Stimulated activated effector memory CD8-positive, alpha-beta T cell treated with anti-CD3 and anti-CD28 coated beads, Interleukin-12 subunit alpha, Interleukin-12 subunit beta, amount 100 ng/mL, for 72 hours (primary cell): ENCODE results near the gene SCYL1.
A peak's percentile ranks its signal among the peaks of the same experiment; 100 is the strongest.

Source experiments
- ATAC-seq: fragments of 150-1000 bp; cut with Tn5 transposase; 2 replicates; pipeline ENCODE4 v1.10.0; 2021
- DNase-seq, 2 donors: peaks; one replicate each; pipeline ENCODE4 v3.0.0; 2021 to 2022; ENCODE audit warnings: low spot score in 2 of 2
- H3K27ac Mint-ChIP-seq: one replicate; pipeline ENCODE4 v1.8.0; 2022; ENCODE audit warnings: mild to moderate bottlenecking, mixed read lengths
- H3K36me3 Mint-ChIP-seq: one replicate; pipeline ENCODE4 v1.8.0; 2022; ENCODE audit warnings: mild to moderate bottlenecking, mixed read lengths
- H3K4me1 Mint-ChIP-seq: one replicate; pipeline ENCODE4 v1.8.0; 2022; ENCODE audit warnings: mixed read lengths
- H3K4me3 Mint-ChIP-seq: one replicate; pipeline ENCODE4 v1.8.0; 2022; ENCODE audit warnings: mild to moderate bottlenecking, mixed read lengths
- H3K9me3 Mint-ChIP-seq: one replicate; pipeline ENCODE4 v1.8.0; 2022; ENCODE audit warnings: mixed read lengths

SCYL1 gene

GRCh38 chr11:65572356-65573051 is 47.6 kb downstream of the SCYL1 start, which contains the start of gene FAM89B:
TSS of gene FAM89B (plus strand) at chr11:65572538. CDS start at chr11:65572670, 132 bp downstream.
- no peaks in the 10 kb centered on the region for H3K9me3 Mint-ChIP-seq
- H3K36me3 Mint-ChIP-seq = peaks cover 91% of the 10 kb centered on the region
- peak; percentile 5 for ATAC-seq
- peak; percentile 70 to 93 for DNase-seq
- H3K4me3 Mint-ChIP-seq = peak within 1 kb of the TSS; percentile 96
- H3K4me1 Mint-ChIP-seq = peaks cover 64% of the 10 kb centered on the region
- peak within 1 kb of the TSS; percentile 94 for H3K27ac Mint-ChIP-seq

GRCh38 chr11:65573391-65574079 is 48.7 kb downstream of the SCYL1 start:
- Mint-ChIP-seq H3K9me3 (no peaks in the 10 kb centered on the region), H3K4me3 (peak overlapping the region; percentile 96), H3K27ac (peak overlapping the region; percentile 94), H3K36me3 (peaks cover 94% of the 10 kb centered on the region), H3K4me1 (peaks cover 67% of the 10 kb centered on the region)
- DNase-seq = peak in 1 of 2 donors; percentile 72
- ATAC-seq = no peak

DNA sequence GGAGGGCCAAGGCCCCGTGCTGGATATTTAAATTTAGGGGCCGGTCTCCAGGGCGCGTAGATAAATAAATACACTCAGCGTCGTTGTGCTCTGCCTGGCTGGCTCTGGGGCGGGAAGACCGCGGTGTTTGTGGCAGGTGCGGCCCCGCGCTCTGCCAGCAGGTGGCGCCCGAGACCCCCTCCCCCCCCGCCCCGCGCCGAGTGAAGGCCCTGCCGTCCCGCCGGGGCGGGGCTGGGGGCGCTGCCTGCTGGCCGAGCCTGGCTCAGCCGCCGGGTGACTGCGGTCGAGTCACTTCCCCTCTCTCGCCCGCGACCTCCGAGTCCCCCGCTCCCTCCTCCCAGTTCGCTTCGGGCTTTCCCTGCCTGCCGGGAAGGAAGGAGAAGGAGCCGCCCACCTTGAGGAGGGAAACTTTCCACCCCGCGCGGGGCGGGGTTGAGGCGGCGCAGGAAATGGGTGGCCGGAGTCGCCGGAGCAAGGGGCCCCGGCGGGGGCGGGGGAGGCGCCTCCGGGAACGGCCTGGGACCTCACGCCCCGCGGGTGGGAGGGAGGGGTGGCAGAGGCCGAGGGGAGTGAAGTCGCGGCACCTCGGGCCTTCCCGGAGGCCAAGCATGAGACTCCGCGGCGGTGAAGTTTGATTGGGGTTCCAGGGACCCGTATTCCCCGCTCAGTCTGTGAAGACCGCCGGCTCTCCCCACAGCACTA is 49.4 kb downstream of the SCYL1 start:
- Mint-ChIP-seq H3K9me3 (no peaks in the 10 kb centered on the region), H3K27ac (peak overlapping the region; percentile 94), H3K4me1 (peaks cover 65% of the 10 kb centered on the region), H3K36me3 (peaks cover 94% of the 10 kb centered on the region), H3K4me3 (peak overlapping the region; percentile 96)
- peak; percentile 51 for ATAC-seq
- peak; percentile 91 to 99 for DNase-seq

DNA sequence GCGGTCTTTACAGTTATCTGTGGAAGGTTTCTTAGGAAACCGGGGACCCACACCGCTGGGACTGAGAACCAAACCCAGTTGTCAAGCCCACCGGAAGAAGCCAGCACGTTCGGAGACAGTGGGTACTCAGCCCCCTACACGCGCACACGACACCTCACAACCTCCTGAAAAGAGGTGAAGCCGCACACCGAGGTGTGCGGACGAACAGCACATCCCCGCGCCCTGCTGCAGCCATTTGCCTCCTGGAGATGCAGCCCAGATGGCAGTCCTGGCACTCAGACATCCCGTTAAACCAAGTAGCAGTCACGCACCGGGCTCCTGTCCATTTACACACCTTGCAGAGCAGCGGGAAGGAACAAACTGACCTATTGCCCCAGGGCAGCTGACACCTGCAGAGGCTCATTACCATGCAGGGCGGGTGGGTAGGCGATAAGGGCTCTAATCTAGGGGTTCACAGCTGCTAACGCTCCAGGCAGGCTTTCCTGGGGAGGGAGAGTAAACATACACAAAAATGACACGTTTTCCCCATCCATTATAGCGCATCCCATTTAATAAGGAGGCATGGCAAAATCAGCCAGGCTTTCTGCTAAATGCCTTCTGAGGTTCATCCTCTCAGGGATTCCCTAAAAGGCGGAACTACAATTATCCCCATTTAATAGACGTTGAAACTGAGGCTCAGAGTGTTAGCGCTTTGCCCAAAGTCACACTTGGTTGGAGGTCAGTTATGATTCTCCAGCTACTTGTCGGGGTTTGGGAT is 50.1 kb downstream of the SCYL1 start:
- DNase-seq = peak in 1 of 2 donors; percentile 78
- H3K36me3 Mint-ChIP-seq = peaks cover 94% of the 10 kb centered on the region
- peak overlapping the region; percentile 96 for H3K4me3 Mint-ChIP-seq
- ATAC-seq = peak; percentile 0
- peak overlapping the region; percentile 94 for H3K27ac Mint-ChIP-seq
- H3K4me1 Mint-ChIP-seq = peaks cover 62% of the 10 kb centered on the region
- no peaks in the 10 kb centered on the region for H3K9me3 Mint-ChIP-seq

- peaks cover 94% of the 10 kb centered on the region for H3K36me3 Mint-ChIP-seq
- peak; percentile 52 for ATAC-seq
- H3K27ac Mint-ChIP-seq = peak within 1 kb of the TSS; percentile 94
- no peaks in the 10 kb centered on the region for H3K9me3 Mint-ChIP-seq
- peak; percentile 77 to 91 for DNase-seq
- peaks cover 61% of the 10 kb centered on the region for H3K4me1 Mint-ChIP-seq
- H3K4me3 Mint-ChIP-seq = peak within 1 kb of the TSS; percentile 96
Measured at GRCh38 chr11:65575568-65576231, 50.8 kb downstream of the SCYL1 start, which contains the start of gene EHBP1L1. TSS of gene EHBP1L1 (plus strand) at chr11:65576053. CDS start at chr11:65576303, 250 bp downstream.

DNA sequence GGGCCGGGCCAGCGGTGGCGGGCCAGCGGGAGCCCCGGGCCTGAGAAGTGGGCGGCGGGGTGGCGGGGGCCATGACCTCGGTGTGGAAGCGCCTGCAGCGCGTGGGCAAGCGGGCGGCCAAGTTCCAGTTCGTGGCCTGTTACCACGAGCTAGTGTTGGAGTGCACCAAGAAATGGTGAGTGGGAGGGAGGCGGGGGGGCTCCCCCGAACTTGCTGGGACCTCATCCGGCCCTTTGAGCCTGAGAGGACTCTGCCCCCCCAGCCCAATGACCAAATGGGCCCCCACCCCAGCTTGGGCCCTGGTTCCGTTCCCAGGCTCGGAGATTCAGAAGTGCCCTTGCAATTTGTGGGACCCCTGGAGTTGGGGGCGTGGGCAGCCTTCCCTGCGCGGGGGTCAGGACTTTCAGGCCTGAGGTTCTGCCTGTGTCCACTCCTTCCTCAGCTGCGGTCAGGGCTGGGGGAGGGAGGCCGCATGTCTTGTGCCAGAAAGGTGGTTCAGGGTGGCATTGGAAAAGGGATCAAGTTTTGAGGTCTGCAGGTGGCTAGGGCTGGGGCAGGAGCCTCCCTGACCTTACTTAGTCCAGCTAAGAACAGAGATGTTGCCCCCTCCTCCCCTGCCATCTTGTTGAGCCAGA is 51.5 kb downstream of the SCYL1 start:
- Mint-ChIP-seq H3K36me3 (peaks cover 94% of the 10 kb centered on the region), H3K4me1 (peaks cover 58% of the 10 kb centered on the region), H3K4me3 (peak overlapping the region; percentile 96), H3K27ac (peak overlapping the region; percentile 94), H3K9me3 (no peaks in the 10 kb centered on the region)
- ATAC-seq (peak; percentile 6), DNase-seq (no peak)

DNA sequence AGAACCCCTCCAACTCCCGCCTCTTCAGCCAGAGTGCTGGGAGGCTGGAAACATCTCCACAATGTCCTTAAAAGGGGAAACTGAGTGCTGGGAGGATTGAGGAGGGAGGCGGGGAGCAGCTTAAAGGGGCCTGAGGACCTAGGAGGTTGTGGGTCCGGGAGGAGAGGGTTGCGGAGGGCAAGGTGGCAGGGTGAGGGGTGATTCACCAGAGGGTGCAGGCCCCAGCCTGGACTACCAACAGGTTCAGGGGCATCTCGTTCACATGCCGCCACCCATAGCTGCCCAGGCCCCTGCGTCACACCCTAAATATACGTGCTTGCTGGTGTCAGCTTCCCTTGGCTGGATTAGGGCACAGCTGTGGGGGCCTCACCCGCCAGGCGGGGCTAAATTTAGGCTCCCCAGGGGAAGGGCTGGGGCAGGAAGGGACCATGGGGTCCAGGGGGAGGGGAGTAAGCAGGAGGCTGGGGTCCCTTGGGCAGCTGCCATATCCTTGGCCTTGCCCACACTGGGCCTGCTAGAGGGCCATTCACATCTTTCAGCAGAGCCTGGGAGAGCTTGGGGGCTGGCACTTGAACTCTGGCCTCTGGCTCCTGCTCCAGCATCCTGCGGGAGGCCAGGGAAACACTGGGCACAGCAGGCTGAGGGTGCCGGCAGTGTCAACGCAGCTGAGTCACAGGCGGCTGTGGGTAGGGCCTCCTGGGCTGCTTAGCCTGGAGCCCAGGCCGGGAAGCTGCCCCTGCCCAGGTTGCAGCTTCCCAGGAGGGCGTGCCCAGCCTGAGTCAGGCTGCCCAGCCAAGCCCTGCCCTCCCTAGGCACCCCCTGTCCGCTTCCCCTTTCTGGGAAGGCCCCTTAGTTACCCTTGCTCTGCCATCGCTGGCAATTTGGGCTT is 52.2 kb downstream of the SCYL1 start:
- ATAC-seq (peak; percentile 29), DNase-seq (no peak)
- Mint-ChIP-seq H3K27ac (peak overlapping the region; percentile 94), H3K4me1 (peaks cover 58% of the 10 kb centered on the region), H3K9me3 (no peaks in the 10 kb centered on the region), H3K36me3 (peaks cover 94% of the 10 kb centered on the region), H3K4me3 (peak overlapping the region; percentile 96)

GRCh38 chr11:65577756-65578109 is 52.9 kb downstream of the SCYL1 start:
- Mint-ChIP-seq H3K36me3 (peaks cover 96% of the 10 kb centered on the region), H3K9me3 (no peaks in the 10 kb centered on the region), H3K4me3 (peak overlapping the region; percentile 96), H3K4me1 (peaks cover 61% of the 10 kb centered on the region), H3K27ac (peak overlapping the region; percentile 94)
- no peak for DNase-seq
- no peak for ATAC-seq

GRCh38 chr11:65578134-65578533 is 53.3 kb downstream of the SCYL1 start:
- Mint-ChIP-seq H3K4me1 (peaks cover 64% of the 10 kb centered on the region), H3K36me3 (peaks cover 98% of the 10 kb centered on the region), H3K27ac (peak overlapping the region; percentile 94), H3K9me3 (no peaks in the 10 kb centered on the region), H3K4me3 (peak overlapping the region; percentile 96)
- DNase-seq (no peak), ATAC-seq (no peak)

DNA sequence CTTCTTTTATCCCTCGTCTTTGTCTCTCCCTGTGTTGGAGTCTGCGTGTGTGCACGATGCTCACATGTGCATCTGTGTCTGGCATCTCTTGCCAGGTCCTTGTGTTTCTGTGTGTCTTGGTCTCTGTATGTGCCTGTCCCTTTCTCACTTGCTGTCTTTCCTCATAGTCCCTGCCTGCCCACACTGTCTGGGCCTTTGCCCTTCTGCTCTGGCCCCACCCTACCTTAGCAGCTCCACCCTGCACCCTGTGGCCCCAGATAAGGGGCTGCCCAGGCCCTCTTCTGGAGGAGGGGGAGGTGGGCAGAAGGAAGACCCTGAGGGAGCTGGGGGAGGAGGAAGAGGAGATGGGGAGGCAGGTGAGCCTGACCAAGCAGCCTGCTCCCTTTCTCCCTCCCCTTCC is 53.8 kb downstream of the SCYL1 start:
- peak overlapping the region; percentile 96 for H3K4me3 Mint-ChIP-seq
- H3K36me3 Mint-ChIP-seq = peaks cover 98% of the 10 kb centered on the region
- no peaks in the 10 kb centered on the region for H3K9me3 Mint-ChIP-seq
- H3K4me1 Mint-ChIP-seq = peaks cover 63% of the 10 kb centered on the region
- no peak for DNase-seq
- ATAC-seq = no peak
- peak overlapping the region; percentile 94 for H3K27ac Mint-ChIP-seq

DNA sequence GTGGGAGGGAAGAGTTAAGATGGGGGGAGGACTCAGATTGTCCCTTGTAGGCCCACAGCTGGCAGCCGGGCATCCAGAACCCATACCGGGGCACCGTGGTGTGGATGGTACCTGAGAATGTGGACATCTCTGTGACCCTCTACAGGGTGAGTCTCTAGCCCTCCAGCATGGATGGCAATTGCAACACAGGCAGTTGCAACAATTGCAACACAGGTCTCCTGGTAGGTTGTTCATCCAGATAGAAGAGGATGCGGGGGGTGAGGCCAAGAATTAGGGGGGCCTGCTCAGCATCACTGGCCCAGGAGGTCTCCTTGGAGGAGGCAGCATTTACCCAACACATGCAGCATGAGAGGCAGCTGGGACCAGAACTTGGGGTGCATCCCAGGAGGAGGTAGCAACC is 54.4 kb downstream of the SCYL1 start:
- no peak for DNase-seq
- Mint-ChIP-seq H3K9me3 (no peaks in the 10 kb centered on the region), H3K4me3 (peak overlapping the region; percentile 96), H3K27ac (peak overlapping the region; percentile 94), H3K4me1 (peaks cover 63% of the 10 kb centered on the region), H3K36me3 (peaks cover 98% of the 10 kb centered on the region)
- no peak for ATAC-seq

DNA sequence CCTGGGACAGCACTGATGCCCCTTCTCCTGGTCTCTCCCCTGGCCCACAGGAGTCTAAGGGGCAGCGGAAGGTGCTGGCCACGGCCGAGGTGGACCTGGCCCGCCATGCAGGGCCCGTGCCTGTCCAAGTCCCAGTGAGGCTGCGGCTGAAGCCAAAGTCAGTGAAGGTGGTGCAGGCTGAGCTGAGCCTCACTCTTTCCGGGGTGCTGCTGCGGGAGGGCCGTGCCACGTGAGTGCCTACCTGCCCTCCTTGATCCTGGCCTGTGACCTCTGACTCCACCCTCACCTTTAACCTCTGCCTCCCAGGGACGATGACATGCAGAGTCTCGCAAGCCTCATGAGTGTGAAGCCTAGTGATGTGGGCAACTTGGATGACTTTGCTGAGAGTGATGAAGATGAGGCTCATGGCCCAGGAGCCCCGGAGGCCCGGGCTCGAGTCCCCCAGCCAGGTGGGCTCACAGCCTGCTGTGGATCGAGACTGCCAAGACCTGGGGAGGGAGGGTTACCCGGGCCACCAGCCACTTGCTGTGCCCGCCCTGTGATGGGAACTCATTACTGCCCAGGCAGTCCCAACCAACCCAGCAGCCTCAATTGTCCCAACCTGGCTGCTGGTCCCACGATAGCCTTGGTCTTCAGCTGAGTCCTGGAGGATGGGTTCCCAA is 55.3 kb downstream of the SCYL1 start:
- no peak for DNase-seq
- no peak for ATAC-seq
- Mint-ChIP-seq H3K27ac (peak overlapping the region; percentile 94), H3K9me3 (no peaks in the 10 kb centered on the region), H3K4me1 (peaks cover 60% of the 10 kb centered on the region), H3K4me3 (peak overlapping the region; percentile 96), H3K36me3 (peaks cover 94% of the 10 kb centered on the region)

DNA sequence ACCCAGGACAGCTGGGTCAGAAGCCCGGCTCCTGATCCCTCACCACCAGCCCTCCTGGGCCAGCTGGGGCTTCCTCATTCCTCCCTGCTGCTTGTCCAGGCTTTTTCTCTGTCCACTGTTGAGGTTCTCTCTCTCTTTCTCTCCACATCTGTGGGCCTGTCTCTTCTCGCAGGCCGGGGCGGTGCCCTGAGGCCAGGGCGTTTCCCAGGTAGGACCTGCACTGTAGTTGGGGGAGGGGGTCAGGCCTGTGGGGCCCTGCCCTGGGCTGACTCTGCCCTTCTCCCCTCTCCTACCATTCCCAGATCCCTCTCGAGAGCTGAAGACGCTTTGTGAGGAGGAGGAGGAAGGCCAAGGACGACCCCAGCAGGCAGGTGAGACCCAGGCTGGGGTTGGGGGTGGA is 55.9 kb downstream of the SCYL1 start:
- DNase-seq (no peak), ATAC-seq (no peak)
- Mint-ChIP-seq H3K9me3 (no peaks in the 10 kb centered on the region), H3K27ac (peak overlapping the region; percentile 94), H3K4me3 (no peak overlapping the region), H3K36me3 (peaks cover 92% of the 10 kb centered on the region), H3K4me1 (peaks cover 58% of the 10 kb centered on the region)
